GM12864 (cell line): ENCODE measurements around the gene FAM13A.

Experiments
- DNase-seq: peaks from one replicate; pipeline ENCODE4 v3.0.0-alpha.2; 2011; ENCODE audit warnings: low read depth
- H3K4me3 ChIP-seq: 2 replicates; pipeline ENCODE4 v1.5.1; 2011; ENCODE audit warnings: mild to moderate bottlenecking, low read depth, low read length, control low read depth
- CTCF ChIP-seq: IDR thresholded peaks from 2 replicates; pipeline ENCODE4 v1.5.1; 2011; ENCODE audit warnings: low read depth, mild to moderate bottlenecking, moderate library complexity, low read length, control low read depth, inconsistent platforms; ENCODE audit errors: missing control alignments

FAM13A gene

GRCh38 chr4:88964450-88964849 lies 92.5 kb downstream of the FAM13A start:
- H3K4me3 ChIP-seq, result no peak overlapping the region
- no peak for TF ChIP-seq CTCF
- no peak for DNase-seq

- no peak for DNase-seq
- no peak for TF ChIP-seq CTCF
- H3K4me3 ChIP-seq, result no peak overlapping the region
Observed at GRCh38 chr4:88963817-88964216, 93.2 kb downstream of the FAM13A start.

- DNase-seq, result no peak
- no peak for TF ChIP-seq CTCF
- no peak overlapping the region for H3K4me3 ChIP-seq
Observed at GRCh38 chr4:88962396-88962795, 94.6 kb downstream of the FAM13A start.

- TF ChIP-seq CTCF, result no peak
- H3K4me3 ChIP-seq, result no peak overlapping the region
- DNase-seq, result no peak
Observed at GRCh38 chr4:88960576-88960975, 96.4 kb downstream of the FAM13A start.

GRCh38 chr4:88958080-88958479 lies 98.9 kb downstream of the FAM13A start:
- H3K4me3 ChIP-seq, result no peak overlapping the region
- TF ChIP-seq CTCF, result no peak
- no peak for DNase-seq

GRCh38 chr4:88957570-88957969 lies 99.4 kb downstream of the FAM13A start:
- H3K4me3 ChIP-seq, result no peak overlapping the region
- no peak for DNase-seq
- TF ChIP-seq CTCF, result no peak

- TF ChIP-seq CTCF, result no peak
- H3K4me3 ChIP-seq, result no peak overlapping the region
- no peak for DNase-seq
Observed at GRCh38 chr4:88955580-88956380, 101.2 kb downstream of the FAM13A start.
